Caco-2 (cell line): ENCODE data around the gene IGSF11. TPM values are rescaled to one million over a fixed set of nuclear protein-coding genes. Genes with fewer than 3 reads are reported as not detected.

ENCODE experiments used
- BruUV-seq: library from RNA; stranded (reverse); fragments of 400-500 nt; replicated peaks from 2 replicates; lab custom pipeline; 2021; lab: Mats Ljungman, UMichigan
- CTCF ChIA-PET: fragments of 300-600 bp; sonication (Branson Sonifier 250); formaldehyde crosslinking; loops from one replicate; lab custom pipeline; 2022; ENCODE audit warnings: antibody characterized with exemption; lab: Charles Lee
- POLR2A ChIA-PET: fragments of 300-600 bp; sonication (Branson Sonifier 250); formaldehyde crosslinking; loops from one replicate; lab custom pipeline; 2022; ENCODE audit warnings: antibody characterized with exemption; lab: Charles Lee
- DNase-seq, 2 experiments: peaks; one replicate each; pipeline versions ENCODE4 v3.0.0 to v3.0.0-alpha.2; 2020 to 2022
- H3K27me3 ChIP-seq: replicated peaks from 2 replicates; pipeline ENCODE4 v1.6.0; 2011; ENCODE audit warnings: low read length; ENCODE audit not compliant: control insufficient read depth, insufficient read depth
- H3K36me3 ChIP-seq: 2 replicates; pipeline ENCODE4 v1.5.1; 2011; ENCODE audit warnings: low read length; ENCODE audit not compliant: control insufficient read depth, insufficient read depth
- H3K4me1 ChIP-seq: fragments of 250-450 bp; sonication (Bioruptor Pico); 2 replicates; pipeline ENCODE4 v1.5.1; 2020; ENCODE audit warnings: mild to moderate bottlenecking
- H3K4me3 ChIP-seq: 2 replicates; pipeline ENCODE4 v1.5.1; 2011; ENCODE audit warnings: low read depth, mild to moderate bottlenecking, control low read depth, low read length
- H3K9me3 ChIP-seq: fragments of 250-450 bp; sonication (Bioruptor Pico); 2 replicates; pipeline ENCODE4 v1.5.1; 2020; ENCODE audit warnings: mild to moderate bottlenecking, moderate library complexity
- H3K27ac Mint-ChIP-seq: one replicate; pipeline ENCODE4 v1.8.0; 2022; ENCODE audit warnings: mixed read lengths; ENCODE audit not compliant: unreplicated experiment
- H3K27me3 Mint-ChIP-seq: one replicate; pipeline ENCODE4 v1.8.0; 2022; ENCODE audit warnings: mixed read lengths; ENCODE audit not compliant: insufficient read depth, unreplicated experiment
- H3K36me3 Mint-ChIP-seq: one replicate; pipeline ENCODE4 v1.8.0; 2022; ENCODE audit warnings: mild to moderate bottlenecking, mixed read lengths; ENCODE audit not compliant: insufficient read depth, unreplicated experiment
- H3K4me1 Mint-ChIP-seq: one replicate; pipeline ENCODE4 v1.8.0; 2022; ENCODE audit warnings: low read depth, mixed read lengths; ENCODE audit not compliant: unreplicated experiment
- H3K4me3 Mint-ChIP-seq: one replicate; pipeline ENCODE4 v1.8.0; 2022; ENCODE audit warnings: mild to moderate bottlenecking, moderate library complexity, mixed read lengths; ENCODE audit not compliant: unreplicated experiment
- H3K9me3 Mint-ChIP-seq: one replicate; pipeline ENCODE4 v1.8.0; 2022; ENCODE audit warnings: mixed read lengths; ENCODE audit not compliant: unreplicated experiment
- intact Hi-C: fragments of 100-400 bp; cut with micrococcal nuclease; formaldehyde crosslinking; loops from one replicate; pipeline ENCODE4 v1.10.0; 2022; ENCODE audit not compliant: unreplicated experiment
- total RNA-seq: library from RNA; stranded (reverse); gene quantifications from 2 replicates; pipeline ENCODE4 v1.2.3, GENCODE V29; 2022
- TF ChIP-seq, protein P1 (sequence below), 2 experiments: fragments of 200-600 bp in 1 of 2; IDR thresholded peaks; 1 replicate in 1 of 2; 2 replicates in 1 of 2; pipeline versions ENCODE4 v1.5.1 to v1.8.0; 2011 to 2022; ENCODE audit warnings: antibody characterized with exemption in 1 of 2, control low read depth in 1 of 2, inconsistent platforms in 1 of 2, low read depth in 1 of 2, low read length in 1 of 2, mild to moderate bottlenecking in 1 of 2, moderate library complexity in 1 of 2; ENCODE audit not compliant: insufficient read depth in 1 of 2, severe bottlenecking in 1 of 2, unreplicated experiment in 1 of 2

IGSF11 gene
- total RNA-seq, 1 experiment from 2014 or later, result 0.41 TPM

GRCh38 chr3:118942671-118943070, 92.0 kb downstream of the IGSF11 start:
- Mint-ChIP-seq H3K4me1 (peaks cover 10% of the 10 kb centered on the region), H3K36me3 (no peaks in the 10 kb centered on the region), H3K27me3 (peaks cover 3% of the 10 kb centered on the region), H3K27ac (no peak overlapping the region), H3K9me3 (no peaks in the 10 kb centered on the region), H3K4me3 (no peak overlapping the region)
- no TSS peak for BruUV-seq
- intact Hi-C loops, result loop anchor here (10.0 kb wide), 1 partner anchor 92 kb away; the partner anchor contains the start of gene IGSF11
- POLR2A ChIA-PET, result no interaction called here
- H3K9me3 ChIP-seq, result no peaks in the 10 kb centered on the region
- no peak overlapping the region for H3K4me3 ChIP-seq
- no peaks in the 10 kb centered on the region for H3K36me3 ChIP-seq
- no peak for DNase-seq
- H3K4me1 ChIP-seq, result peaks cover 5% of the 10 kb centered on the region; the same call in 1 of the 2 replicates
- CTCF ChIA-PET, result no interaction called here
- TF ChIP-seq, protein P1, sequence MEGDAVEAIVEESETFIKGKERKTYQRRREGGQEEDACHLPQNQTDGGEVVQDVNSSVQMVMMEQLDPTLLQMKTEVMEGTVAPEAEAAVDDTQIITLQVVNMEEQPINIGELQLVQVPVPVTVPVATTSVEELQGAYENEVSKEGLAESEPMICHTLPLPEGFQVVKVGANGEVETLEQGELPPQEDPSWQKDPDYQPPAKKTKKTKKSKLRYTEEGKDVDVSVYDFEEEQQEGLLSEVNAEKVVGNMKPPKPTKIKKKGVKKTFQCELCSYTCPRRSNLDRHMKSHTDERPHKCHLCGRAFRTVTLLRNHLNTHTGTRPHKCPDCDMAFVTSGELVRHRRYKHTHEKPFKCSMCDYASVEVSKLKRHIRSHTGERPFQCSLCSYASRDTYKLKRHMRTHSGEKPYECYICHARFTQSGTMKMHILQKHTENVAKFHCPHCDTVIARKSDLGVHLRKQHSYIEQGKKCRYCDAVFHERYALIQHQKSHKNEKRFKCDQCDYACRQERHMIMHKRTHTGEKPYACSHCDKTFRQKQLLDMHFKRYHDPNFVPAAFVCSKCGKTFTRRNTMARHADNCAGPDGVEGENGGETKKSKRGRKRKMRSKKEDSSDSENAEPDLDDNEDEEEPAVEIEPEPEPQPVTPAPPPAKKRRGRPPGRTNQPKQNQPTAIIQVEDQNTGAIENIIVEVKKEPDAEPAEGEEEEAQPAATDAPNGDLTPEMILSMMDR (IDR thresholded peaks at IDR 0.05; ENCODE audit: insufficient read depth in 1 of 2, low read depth in 1 of 2, low read length in 1 of 2, severe bottlenecking in 1 of 2, unreplicated experiment in 1 of 2), result no peak
- H3K27me3 ChIP-seq, result no peaks in the 10 kb centered on the region

DNA sequence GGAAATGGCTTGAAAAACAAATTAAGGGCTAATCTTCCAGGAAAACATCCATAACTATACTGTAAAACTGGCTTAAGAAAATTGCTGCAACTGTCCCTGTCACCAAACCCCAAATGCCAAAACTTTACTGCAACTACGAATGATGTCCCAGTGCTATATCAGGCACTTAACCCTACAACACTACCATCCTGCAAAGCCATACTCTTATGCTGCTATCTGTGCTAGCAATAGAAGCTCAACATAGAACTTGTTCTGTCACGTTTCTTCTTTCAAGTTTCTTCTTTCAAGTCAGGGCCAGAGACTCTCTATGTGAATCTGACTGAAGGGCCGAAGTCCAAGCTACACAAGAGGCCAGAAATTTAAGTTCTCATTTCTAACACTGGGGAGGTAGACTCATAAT, 92.5 kb downstream of the IGSF11 start:
- CTCF ChIA-PET, result no interaction called here
- Mint-ChIP-seq H3K4me3 (no peak overlapping the region), H3K36me3 (no peaks in the 10 kb centered on the region), H3K9me3 (no peaks in the 10 kb centered on the region), H3K4me1 (peaks cover 10% of the 10 kb centered on the region), H3K27ac (no peak overlapping the region), H3K27me3 (peaks cover 3% of the 10 kb centered on the region)
- intact Hi-C loops, result loop anchor here (10.0 kb wide), 1 partner anchor 93 kb away; the partner anchor contains the start of gene IGSF11
- no peaks in the 10 kb centered on the region for H3K27me3 ChIP-seq
- H3K4me1 ChIP-seq, result peaks cover 5% of the 10 kb centered on the region; the same call in 1 of the 2 replicates
- TF ChIP-seq, protein P1 (IDR thresholded peaks at IDR 0.05; ENCODE audit: insufficient read depth in 1 of 2, low read depth in 1 of 2, low read length in 1 of 2, severe bottlenecking in 1 of 2, unreplicated experiment in 1 of 2), result no peak
- H3K4me3 ChIP-seq, result no peak overlapping the region
- no peaks in the 10 kb centered on the region for H3K9me3 ChIP-seq
- POLR2A ChIA-PET, result no interaction called here
- no TSS peak for BruUV-seq
- H3K36me3 ChIP-seq, result no peaks in the 10 kb centered on the region
- no peak for DNase-seq

- Mint-ChIP-seq H3K9me3 (no peaks in the 10 kb centered on the region), H3K36me3 (no peaks in the 10 kb centered on the region), H3K4me3 (no peak overlapping the region), H3K27me3 (peaks cover 3% of the 10 kb centered on the region), H3K4me1 (peaks cover 10% of the 10 kb centered on the region), H3K27ac (no peak overlapping the region)
- Histone ChIP-seq H3K4me3 (no peak overlapping the region), H3K9me3 (no peaks in the 10 kb centered on the region), H3K4me1 (peaks cover 5% of the 10 kb centered on the region; the same call in 1 of the 2 replicates), H3K27me3 (no peaks in the 10 kb centered on the region), H3K36me3 (no peaks in the 10 kb centered on the region)
- ChIA-PET CTCF (no interaction called here), POLR2A (no interaction called here)
- TF ChIP-seq, protein P1 (IDR thresholded peaks at IDR 0.05; ENCODE audit: insufficient read depth in 1 of 2, low read depth in 1 of 2, low read length in 1 of 2, severe bottlenecking in 1 of 2, unreplicated experiment in 1 of 2), result no peak
- no peak for DNase-seq
- no TSS peak for BruUV-seq
- intact Hi-C loops, result loop anchor here (10.0 kb wide), 1 partner anchor 94 kb away; the partner anchor contains the start of gene IGSF11
These were observed 93.4 kb downstream of the IGSF11 start for GRCh38 chr3:118941236-118941635.
